ENCODE measurements around the gene COLEC12.

DNA sequence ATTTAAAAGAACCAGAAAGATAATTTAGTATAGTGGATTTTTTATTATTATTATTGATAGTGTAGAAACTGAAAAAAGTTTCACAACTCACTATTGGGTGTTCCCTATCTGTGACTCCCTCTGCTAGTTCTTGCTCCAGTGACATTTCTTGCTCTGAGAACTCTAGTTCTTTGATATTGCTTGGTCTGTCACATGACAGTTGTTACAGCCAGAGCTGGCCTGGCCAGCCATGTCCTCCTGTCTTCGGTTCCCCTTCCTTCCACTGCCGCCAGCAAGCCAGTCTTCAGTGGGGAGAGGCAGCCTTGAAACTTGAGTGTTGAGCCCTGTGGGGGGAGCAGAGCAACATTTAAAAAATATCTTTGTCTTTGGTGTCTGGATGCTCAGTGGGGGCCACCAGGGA, 225.0 kb downstream of the COLEC12 start:
- TF ChIP-seq, protein P1, sequence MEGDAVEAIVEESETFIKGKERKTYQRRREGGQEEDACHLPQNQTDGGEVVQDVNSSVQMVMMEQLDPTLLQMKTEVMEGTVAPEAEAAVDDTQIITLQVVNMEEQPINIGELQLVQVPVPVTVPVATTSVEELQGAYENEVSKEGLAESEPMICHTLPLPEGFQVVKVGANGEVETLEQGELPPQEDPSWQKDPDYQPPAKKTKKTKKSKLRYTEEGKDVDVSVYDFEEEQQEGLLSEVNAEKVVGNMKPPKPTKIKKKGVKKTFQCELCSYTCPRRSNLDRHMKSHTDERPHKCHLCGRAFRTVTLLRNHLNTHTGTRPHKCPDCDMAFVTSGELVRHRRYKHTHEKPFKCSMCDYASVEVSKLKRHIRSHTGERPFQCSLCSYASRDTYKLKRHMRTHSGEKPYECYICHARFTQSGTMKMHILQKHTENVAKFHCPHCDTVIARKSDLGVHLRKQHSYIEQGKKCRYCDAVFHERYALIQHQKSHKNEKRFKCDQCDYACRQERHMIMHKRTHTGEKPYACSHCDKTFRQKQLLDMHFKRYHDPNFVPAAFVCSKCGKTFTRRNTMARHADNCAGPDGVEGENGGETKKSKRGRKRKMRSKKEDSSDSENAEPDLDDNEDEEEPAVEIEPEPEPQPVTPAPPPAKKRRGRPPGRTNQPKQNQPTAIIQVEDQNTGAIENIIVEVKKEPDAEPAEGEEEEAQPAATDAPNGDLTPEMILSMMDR (IDR thresholded peaks at IDR 0.05): no peak
- TF ChIP-seq, protein P2, sequence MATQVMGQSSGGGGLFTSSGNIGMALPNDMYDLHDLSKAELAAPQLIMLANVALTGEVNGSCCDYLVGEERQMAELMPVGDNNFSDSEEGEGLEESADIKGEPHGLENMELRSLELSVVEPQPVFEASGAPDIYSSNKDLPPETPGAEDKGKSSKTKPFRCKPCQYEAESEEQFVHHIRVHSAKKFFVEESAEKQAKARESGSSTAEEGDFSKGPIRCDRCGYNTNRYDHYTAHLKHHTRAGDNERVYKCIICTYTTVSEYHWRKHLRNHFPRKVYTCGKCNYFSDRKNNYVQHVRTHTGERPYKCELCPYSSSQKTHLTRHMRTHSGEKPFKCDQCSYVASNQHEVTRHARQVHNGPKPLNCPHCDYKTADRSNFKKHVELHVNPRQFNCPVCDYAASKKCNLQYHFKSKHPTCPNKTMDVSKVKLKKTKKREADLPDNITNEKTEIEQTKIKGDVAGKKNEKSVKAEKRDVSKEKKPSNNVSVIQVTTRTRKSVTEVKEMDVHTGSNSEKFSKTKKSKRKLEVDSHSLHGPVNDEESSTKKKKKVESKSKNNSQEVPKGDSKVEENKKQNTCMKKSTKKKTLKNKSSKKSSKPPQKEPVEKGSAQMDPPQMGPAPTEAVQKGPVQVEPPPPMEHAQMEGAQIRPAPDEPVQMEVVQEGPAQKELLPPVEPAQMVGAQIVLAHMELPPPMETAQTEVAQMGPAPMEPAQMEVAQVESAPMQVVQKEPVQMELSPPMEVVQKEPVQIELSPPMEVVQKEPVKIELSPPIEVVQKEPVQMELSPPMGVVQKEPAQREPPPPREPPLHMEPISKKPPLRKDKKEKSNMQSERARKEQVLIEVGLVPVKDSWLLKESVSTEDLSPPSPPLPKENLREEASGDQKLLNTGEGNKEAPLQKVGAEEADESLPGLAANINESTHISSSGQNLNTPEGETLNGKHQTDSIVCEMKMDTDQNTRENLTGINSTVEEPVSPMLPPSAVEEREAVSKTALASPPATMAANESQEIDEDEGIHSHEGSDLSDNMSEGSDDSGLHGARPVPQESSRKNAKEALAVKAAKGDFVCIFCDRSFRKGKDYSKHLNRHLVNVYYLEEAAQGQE (IDR thresholded peaks at IDR 0.05; ENCODE audit: insufficient read depth in 1 of 2, low read depth in 2 of 2, low read length in 1 of 2): no peak
- TF ChIP-seq POLR2AphosphoS5 (IDR thresholded peaks at IDR 0.05; ENCODE audit: low read depth, low read length): no peak
- TF ChIP-seq TCF7L2 (IDR thresholded peaks at IDR 0.05; ENCODE audit: low read depth, low read length): no peak
- TF ChIP-seq SIN3A (IDR thresholded peaks at IDR 0.05; ENCODE audit: borderline replicate concordance, insufficient read depth, low read depth, low read length): no peak

All from Panc1 (cell line).